Prostate gland (tissue), 2 donors: ENCODE data around the gene TEPSIN. TPM values are rescaled to one million over a fixed set of nuclear protein-coding genes. Genes with fewer than 3 reads are reported as not detected.

Source experiments
- DNase-seq: peaks from one replicate; pipeline ENCODE4 v3.0.0-alpha.2; 2019; ENCODE audit warnings: low spot score
- H3K27ac ChIP-seq, 2 donors: fragments of 200-600 bp; sonication (generic); 2 replicates each; pipeline ENCODE4 v1.5.1; 2017 to 2019
- H3K27me3 ChIP-seq: fragments of 200-600 bp; sonication (generic); replicated peaks from 2 replicates; pipeline ENCODE4 v1.5.1; 2019; ENCODE audit not compliant: insufficient read depth
- H3K36me3 ChIP-seq, 2 donors: fragments of 200-600 bp; sonication (generic); 1 replicate in 1 of 2; 2 replicates in 1 of 2; pipeline versions ENCODE4 v1.5.1 to v1.8.1; 2017 to 2019
- H3K4me1 ChIP-seq: fragments of 200-600 bp; sonication (generic); replicated peaks from 2 replicates; pipeline ENCODE4 v1.5.1; 2019
- H3K4me3 ChIP-seq, 2 donors: fragments of 200-600 bp; sonication (generic); 2 replicates each; pipeline ENCODE4 v1.5.1; 2017 to 2019
- H3K9me3 ChIP-seq: fragments of 200-600 bp; sonication (generic); 2 replicates; pipeline ENCODE4 v1.5.1; 2017
- POLR2A ChIP-seq: fragments of 450-650 bp; IDR thresholded peaks from one replicate; pipeline ENCODE4 v1.6.1; 2016; ENCODE audit warnings: antibody characterized with exemption, mild to moderate bottlenecking
- POLR2AphosphoS5 ChIP-seq: sonication (generic); formaldehyde crosslinking; IDR thresholded peaks from one replicate; pipeline ENCODE4 v1.6.1; 2017; ENCODE audit warnings: antibody characterized with exemption
- WGBS: methylation state at CpG from one replicate; pipeline ENCODE4 v1.1.5; 2018; 5-methylcytosine and 5-hydroxymethylcytosine counted together
- intact Hi-C: fragments of 100-400 bp; cut with DNase I; formaldehyde crosslinking; loops from one replicate; pipeline ENCODE4 v1.14.2; 2022
- total RNA-seq, 2 donors: library from RNA; depleted of rRNA; stranded (reverse); fragments of >200 nt; gene quantifications; one replicate each; pipeline ENCODE4 v1.1.0, GENCODE V29; 2016
- TF ChIP-seq, protein P1 (sequence below), 4 experiments: fragments of 200-600 bp in 2 of 4; fragments of 450-650 bp in 2 of 4; sonication (generic) in 2 of 4; IDR thresholded peaks; 1 replicate in 3 of 4; 2 replicates in 1 of 4; pipeline ENCODE4 v1.5.1; 2016 to 2019; ENCODE audit warnings: antibody characterized with exemption in 4 of 4, mild to moderate bottlenecking in 2 of 4, moderate library complexity in 2 of 4

Gene TEPSIN
- total RNA-seq, 2 donors from 2014 or later: 35.6 to 81.5 TPM

DNA sequence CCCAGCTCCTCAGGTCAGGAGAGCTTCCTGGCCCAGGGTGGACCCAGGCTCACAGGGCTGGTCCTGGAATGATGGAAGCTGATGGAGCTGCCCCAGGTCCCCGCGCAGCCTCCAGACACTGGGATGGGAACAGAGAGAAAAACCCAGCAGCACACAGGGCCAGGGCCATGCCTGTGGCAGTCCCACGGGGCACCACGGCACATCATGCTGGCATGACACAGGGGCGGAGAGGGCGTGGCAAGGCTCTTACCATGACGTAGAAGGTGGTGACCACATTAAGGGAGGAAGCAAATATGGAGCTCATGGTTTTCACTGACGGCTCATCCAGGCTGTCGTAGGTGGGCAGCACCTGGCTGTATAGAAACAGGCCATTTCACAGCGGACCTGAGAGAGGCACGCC is 37.9 kb upstream of the TEPSIN start:
- Histone ChIP-seq H3K4me1 (peaks cover 12% of the 10 kb centered on the region), H3K27ac (no peak overlapping the region), H3K9me3 (no peaks in the 10 kb centered on the region), H3K27me3 (no peaks in the 10 kb centered on the region), H3K36me3 (peaks cover 0 to 5% of the 10 kb centered on the region in 2 donors), H3K4me3 (no peak overlapping the region)
- intact Hi-C loops: no loop called here
- no peak for DNase-seq
- TF ChIP-seq, protein P1, sequence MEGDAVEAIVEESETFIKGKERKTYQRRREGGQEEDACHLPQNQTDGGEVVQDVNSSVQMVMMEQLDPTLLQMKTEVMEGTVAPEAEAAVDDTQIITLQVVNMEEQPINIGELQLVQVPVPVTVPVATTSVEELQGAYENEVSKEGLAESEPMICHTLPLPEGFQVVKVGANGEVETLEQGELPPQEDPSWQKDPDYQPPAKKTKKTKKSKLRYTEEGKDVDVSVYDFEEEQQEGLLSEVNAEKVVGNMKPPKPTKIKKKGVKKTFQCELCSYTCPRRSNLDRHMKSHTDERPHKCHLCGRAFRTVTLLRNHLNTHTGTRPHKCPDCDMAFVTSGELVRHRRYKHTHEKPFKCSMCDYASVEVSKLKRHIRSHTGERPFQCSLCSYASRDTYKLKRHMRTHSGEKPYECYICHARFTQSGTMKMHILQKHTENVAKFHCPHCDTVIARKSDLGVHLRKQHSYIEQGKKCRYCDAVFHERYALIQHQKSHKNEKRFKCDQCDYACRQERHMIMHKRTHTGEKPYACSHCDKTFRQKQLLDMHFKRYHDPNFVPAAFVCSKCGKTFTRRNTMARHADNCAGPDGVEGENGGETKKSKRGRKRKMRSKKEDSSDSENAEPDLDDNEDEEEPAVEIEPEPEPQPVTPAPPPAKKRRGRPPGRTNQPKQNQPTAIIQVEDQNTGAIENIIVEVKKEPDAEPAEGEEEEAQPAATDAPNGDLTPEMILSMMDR (IDR thresholded peaks at IDR 0.05): no peak
- TF ChIP-seq POLR2A (no peak), POLR2AphosphoS5 (no peak)
- WGBS: 58% methylated on average over 11 of the region's 11 CpGs

DNA sequence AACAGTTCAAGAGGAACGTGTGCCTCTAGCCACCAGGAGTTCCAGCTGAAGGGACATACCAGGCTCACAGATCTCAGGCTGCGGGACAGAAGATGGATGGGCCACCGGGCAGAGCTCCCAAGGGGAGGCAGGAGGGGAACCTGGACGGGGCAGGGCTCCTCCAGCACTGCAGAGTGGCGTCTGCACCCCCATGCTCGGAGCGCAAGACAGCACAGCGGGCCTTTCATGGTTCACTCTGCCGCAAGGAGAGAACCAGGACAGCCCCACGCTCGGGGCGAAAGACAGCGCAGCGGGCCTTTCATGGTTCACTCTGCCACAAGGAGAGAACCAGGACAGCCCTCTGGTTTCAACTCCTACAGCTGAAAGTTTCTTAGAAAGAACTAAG is 35.6 kb upstream of the TEPSIN start:
- Histone ChIP-seq H3K4me1 (peaks cover 12% of the 10 kb centered on the region), H3K4me3 (no peak overlapping the region), H3K27ac (no peak overlapping the region), H3K27me3 (no peaks in the 10 kb centered on the region), H3K9me3 (no peaks in the 10 kb centered on the region), H3K36me3 (peaks cover 4 to 7% of the 10 kb centered on the region in 2 donors)
- intact Hi-C loops: no loop called here
- DNase-seq: no peak
- 94% methylated on average over 14 of the region's 14 CpGs for WGBS
- no peak for TF ChIP-seq POLR2A
- TF ChIP-seq, protein P1 (IDR thresholded peaks at IDR 0.05): no peak
- no peak for TF ChIP-seq POLR2AphosphoS5

DNA sequence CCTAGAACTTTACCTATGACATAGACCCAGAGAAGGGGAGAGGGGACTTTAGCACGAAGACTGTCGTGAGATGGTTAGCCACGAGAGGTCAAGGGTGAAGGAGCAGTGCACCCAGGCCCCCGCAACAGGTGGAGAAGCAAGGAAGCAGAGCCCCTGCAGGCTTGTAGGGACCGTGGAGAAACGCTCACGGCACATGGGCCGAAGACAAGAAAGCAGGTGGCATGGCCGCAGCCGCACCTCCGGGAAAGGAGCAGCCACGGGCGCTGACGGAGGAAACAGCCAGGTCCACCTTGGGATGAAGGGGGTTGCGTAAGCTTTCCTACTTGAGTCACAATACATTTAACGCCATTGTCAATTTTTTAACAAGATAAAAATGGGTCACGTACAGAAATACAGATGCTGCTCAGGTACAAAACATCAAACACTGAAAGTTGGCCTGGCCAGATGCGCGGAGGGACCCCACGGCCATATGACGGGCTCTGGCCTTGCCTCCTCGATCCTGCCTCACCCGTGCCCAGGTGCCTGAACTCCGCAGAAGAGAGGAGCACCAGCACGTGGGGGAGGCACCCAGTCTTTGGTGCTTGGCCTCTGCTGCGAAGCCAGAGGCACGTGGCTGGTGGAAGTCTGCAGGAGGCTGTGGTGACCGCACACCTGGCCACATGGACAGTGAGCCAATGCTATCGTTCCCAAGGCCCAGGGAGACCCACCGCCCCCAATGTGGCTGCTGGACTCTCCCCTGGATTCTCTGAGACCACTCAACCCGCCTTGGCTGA is 35.0 kb upstream of the TEPSIN start:
- intact Hi-C loops: no loop called here
- H3K4me3 ChIP-seq: no peak overlapping the region
- no peaks in the 10 kb centered on the region for H3K9me3 ChIP-seq
- DNase-seq: no peak
- peaks cover 12% of the 10 kb centered on the region for H3K4me1 ChIP-seq
- H3K36me3 ChIP-seq: peaks cover 4 to 9% of the 10 kb centered on the region in 2 donors
- no peak overlapping the region for H3K27ac ChIP-seq
- 97% methylated on average over 31 of the region's 31 CpGs for WGBS
- no peak for TF ChIP-seq POLR2A
- TF ChIP-seq, protein P1 (IDR thresholded peaks at IDR 0.05): no peak
- no peaks in the 10 kb centered on the region for H3K27me3 ChIP-seq

DNA sequence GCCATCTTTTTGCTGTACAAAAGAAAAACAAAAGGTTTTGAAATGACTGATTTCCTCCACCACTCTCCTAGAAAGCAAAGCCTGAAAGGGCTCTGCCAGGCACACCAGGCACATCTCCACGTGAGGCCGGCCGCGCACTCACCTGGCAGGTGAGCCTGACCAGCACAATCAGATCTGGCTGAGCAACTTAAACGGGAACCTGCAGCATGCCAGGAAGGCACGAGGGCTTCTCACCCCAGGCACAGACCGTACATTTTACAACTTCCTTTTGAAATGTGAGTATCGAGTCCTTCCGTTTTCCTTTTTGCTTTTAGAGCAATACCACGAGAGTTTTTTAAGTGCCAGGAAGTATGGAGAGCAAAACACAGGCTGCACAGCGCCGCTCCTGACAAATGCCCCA is 33.8 kb upstream of the TEPSIN start:
- intact Hi-C loops: no loop called here

More for the DNA sequence above, 33.8 kb upstream of the TEPSIN start:
- Histone ChIP-seq H3K27ac (no peak overlapping the region), H3K4me1 (peaks cover 10% of the 10 kb centered on the region), H3K4me3 (no peak overlapping the region), H3K27me3 (no peaks in the 10 kb centered on the region), H3K36me3 (peaks cover 4 to 9% of the 10 kb centered on the region in 2 donors), H3K9me3 (no peaks in the 10 kb centered on the region)
- TF ChIP-seq POLR2A (no peak), POLR2AphosphoS5 (peak; percentile 97)
- TF ChIP-seq, protein P1 (IDR thresholded peaks at IDR 0.05): no peak
- 52% methylated on average over 12 of the region's 12 CpGs for WGBS
- DNase-seq: peak; percentile 85
